ENCODE measurements around the gene ANGEL2.
"Not testable (repeated sequence)": the region's sequence is repeated elsewhere in the genome, so short reads cannot be mapped to it uniquely, and the experiment has no call there.

Gene ANGEL2, protein sequence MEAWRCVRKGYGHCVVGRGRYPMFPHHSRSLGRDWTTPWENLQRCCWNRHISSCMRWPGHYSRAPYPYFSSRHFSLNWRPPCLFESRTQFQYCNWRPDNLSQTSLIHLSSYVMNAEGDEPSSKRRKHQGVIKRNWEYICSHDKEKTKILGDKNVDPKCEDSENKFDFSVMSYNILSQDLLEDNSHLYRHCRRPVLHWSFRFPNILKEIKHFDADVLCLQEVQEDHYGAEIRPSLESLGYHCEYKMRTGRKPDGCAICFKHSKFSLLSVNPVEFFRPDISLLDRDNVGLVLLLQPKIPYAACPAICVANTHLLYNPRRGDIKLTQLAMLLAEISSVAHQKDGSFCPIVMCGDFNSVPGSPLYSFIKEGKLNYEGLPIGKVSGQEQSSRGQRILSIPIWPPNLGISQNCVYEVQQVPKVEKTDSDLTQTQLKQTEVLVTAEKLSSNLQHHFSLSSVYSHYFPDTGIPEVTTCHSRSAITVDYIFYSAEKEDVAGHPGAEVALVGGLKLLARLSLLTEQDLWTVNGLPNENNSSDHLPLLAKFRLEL

GRCh38 chr1:213015099-213016050 lies at the start of gene ANGEL2:
Gene ANGEL2, minus strand, starts transcription at chr1:213015867. Its CDS starts 196 bp downstream, at chr1:213015671.
- DNase-seq (ENCODE audit: low read depth) = peak; percentile 92

DNA sequence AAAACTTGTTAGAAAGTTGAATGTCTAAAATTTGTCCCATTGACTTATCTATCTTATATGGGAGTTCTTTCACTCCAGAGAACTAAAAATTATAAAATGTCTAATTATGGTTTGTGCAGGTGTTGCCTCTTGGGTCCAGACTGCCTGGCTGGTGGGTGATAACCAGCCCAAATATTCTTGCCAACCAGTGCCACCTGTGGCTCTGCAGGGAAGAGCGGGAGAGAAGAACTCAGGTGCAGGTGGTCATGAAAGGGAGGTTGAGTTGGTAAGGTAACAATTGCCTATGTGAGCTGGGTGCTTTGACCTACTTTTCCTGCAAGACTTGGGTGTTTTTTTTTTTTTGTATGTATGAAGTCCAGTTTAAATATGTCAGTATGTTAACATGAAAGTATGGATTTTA lies 45.6 kb upstream of the ANGEL2 start:
- DNase-seq (ENCODE audit: low read depth) = no peak

GRCh38 chr1:213060836-213061235 lies 45.2 kb upstream of the ANGEL2 start:
- no peak for DNase-seq (ENCODE audit: low read depth)

- DNase-seq (ENCODE audit: low read depth) = no peak
Observed at GRCh38 chr1:213057264-213058059, 41.8 kb upstream of the ANGEL2 start.

GRCh38 chr1:213055767-213056166 lies 40.1 kb upstream of the ANGEL2 start:
- DNase-seq (ENCODE audit: low read depth) = no peak

DNA sequence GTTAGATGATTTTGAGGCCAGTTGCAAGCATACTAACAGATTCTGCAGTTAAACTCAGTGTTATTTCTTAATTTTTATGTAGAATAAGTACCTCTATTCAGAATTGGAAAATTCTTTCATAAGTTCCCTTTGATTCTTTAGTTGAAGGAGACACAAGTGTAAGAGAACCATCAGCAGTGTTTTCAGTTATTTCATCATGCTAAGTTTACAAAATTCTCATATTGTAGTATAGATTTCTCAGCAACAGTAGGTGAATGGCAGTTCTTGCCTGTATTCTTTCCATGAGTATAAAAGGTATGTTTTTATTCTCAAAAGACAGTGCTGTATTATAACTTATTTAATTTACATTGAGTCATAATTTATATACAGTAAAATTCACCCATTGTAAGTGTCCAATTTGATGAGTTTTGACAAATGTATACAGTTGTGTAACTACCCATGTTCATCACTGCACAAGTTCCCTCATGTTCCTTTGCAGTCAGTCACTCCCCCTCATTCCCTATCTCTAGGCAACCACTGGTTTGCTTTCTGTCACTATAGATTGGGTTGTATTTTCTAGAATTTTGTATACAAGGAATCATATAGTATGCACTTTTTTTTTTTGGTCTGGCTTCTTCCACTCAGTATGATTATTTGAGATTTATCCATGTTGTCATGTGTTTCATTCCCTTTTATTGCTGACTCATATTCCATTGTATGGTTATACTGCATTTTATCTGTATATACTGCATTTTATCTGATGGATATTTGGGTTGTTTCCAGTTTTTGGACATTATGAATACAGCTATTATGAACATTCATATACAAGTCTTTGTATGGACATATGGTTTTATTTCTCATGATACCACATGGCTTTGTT lies 39.3 kb upstream of the ANGEL2 start:
- DNase-seq (ENCODE audit: low read depth) = no peak

GRCh38 chr1:213054142-213054541 lies 38.5 kb upstream of the ANGEL2 start:
- DNase-seq (ENCODE audit: low read depth) = no peak

GRCh38 chr1:213053455-213053854 lies 37.8 kb upstream of the ANGEL2 start:
- no peak for DNase-seq (ENCODE audit: low read depth)

DNA sequence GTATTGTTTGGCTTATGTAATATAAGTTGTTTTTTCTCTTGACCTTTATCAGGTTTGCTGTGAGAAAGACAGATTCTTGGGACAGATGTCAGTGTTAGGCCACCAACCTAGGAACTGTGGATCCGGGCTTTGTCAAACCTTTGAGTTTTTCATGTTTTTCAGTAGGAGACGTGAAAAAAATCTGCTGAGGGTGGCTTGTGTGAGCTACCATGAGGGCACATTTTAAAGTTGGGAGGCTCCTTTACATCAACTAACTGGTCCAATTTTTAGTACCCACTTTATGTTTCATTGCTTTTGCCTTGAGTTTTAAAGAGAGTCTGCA lies 36.2 kb upstream of the ANGEL2 start:
- no peak for DNase-seq (ENCODE audit: low read depth)

GRCh38 chr1:213051127-213051880 lies 35.6 kb upstream of the ANGEL2 start, which contains the start of gene RPS6KC1:
Gene RPS6KC1, plus strand, starts transcription at chr1:213051241. Its CDS starts 164 bp downstream, at chr1:213051405.
- peak; percentile 71 for DNase-seq (ENCODE audit: low read depth)

- DNase-seq (ENCODE audit: low read depth) = no peak
Observed at GRCh38 chr1:213050745-213051126, 35.1 kb upstream of the ANGEL2 start.

GRCh38 chr1:213049232-213049631 lies 33.6 kb upstream of the ANGEL2 start:
- no peak for DNase-seq (ENCODE audit: low read depth)

DNA sequence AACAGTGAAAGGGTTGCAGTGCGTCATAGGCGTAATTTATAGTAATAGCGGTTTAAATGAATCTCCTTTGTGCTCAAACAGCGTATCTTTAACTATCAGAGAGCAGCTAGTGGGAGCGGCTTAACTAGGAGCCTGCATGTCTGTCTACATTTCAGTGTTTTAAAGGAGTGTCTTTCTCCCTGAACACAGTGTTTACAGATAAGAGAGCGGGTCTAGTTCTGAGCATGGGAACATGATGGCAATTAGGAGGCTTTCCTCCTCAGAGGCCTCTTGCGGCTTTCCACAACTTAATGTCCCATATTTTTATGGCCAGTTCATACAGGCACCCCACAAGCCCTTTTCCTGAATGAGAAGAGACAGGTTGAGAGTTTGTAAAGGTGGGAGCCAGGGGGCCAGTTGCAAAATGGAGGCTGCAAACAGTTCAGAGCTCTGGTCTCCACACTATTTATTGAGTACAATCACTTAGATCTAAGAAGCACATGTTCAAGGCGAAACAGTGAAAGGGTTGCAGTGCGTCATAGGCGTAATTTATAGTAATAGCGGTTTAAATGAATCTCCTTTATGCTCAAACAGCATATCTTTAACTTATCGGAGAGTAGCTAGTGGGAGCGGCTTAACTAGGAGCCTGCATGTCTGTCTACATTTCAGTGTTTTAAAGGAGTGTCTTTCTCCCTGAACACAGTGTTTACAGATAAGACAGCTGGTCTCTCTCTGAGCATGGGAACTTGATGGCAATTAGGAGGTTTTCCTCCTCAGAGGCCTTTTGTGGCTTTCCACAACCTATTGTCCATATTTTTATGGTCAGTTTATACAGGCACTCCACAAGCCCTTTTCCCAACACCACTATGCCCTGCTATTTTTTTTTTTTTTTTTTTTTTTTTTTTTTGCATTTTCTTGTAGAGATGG lies 29.9 kb upstream of the ANGEL2 start:
- not testable (repeated sequence) for DNase-seq (ENCODE audit: low read depth)

DNA sequence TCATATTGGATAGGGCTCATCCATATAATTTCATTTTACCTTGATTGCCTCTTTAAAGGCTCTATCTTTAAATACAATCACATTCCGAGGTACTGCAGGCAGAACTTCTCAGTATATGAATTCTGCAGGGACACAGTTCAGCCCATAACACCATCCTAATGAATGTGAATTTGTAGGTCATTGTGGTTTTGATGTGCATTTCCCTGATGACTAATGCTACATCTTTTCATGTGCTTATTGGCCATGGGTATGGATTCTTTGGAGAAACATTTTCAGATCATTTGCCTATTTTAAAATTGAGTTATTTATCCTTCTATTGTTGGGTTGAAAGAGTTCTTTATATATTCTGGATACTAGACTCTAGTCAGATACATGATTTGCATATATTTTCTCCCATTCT lies 25.8 kb upstream of the ANGEL2 start:
- DNase-seq (ENCODE audit: low read depth) = no peak

DNA sequence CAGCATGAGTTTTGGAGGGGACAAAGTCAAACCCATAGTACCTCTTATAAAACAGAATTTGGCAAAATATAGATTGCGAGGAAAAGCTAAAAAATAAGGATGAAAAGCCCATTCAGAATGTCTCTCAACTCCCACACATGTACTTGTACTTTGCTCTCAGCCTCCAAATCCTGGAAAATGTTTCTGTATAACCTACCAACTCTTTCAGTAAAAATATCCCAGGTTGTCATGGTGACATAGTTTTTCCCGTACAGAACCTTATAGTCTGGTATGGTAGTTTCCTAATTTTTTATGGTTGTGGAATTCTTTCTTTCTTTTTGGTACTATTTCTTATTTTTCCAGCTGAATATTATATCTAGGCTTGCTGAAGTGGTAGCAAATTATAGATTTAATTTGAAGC lies 19.9 kb upstream of the ANGEL2 start:
- DNase-seq (ENCODE audit: low read depth) = no peak

GRCh38 chr1:213034713-213035112 lies 19.0 kb upstream of the ANGEL2 start:
- no peak for DNase-seq (ENCODE audit: low read depth)

GRCh38 chr1:213032651-213033050 lies 17.0 kb upstream of the ANGEL2 start:
- DNase-seq (ENCODE audit: low read depth) = no peak

DNA sequence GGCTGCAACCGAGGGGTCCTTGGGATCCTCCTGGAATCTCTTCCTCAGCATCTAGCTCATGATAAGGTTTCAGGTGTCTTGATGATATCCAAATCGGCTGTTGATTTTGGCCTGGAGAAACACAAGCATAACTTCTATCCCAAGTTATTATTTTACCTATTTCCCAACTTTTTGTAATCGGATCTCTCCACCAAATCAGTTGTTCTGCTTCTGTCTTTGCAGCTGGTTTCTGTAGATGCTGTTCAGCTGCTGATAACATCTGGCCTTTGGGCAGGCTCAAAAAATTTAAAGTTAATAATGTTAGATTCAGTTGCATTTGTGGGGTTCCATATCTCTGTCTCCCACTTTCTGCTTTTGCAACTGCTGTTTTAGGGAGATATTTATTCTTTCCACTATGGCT lies 11.4 kb upstream of the ANGEL2 start:
- not testable (repeated sequence) for DNase-seq (ENCODE audit: low read depth)

DNA sequence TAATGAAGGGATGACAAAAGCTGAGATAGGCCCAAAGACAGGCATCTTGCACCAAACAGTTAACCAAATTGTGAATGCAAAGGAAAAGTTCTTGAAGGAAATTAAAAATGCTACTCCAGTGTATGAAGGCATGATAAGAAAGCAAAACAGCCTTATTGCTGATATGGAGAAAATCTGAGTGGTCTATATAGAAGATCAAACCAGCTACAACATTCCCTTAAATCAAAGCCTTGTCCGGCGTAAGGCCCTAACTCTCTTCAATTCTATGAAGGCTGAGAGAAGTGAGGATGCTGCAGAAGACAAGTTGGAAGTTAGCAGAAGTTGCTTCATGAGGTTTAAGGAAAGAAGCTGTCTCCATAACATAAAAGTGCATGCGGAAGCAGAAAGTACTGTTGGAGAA lies 4.3 kb upstream of the ANGEL2 start:
- no peak for DNase-seq (ENCODE audit: low read depth)

Data from activated gamma-delta T cell treated with anti-CD3 and anti-CD28 coated beads, Interleukin-2, amount 50 U/mL, for 16 hours (primary cell).